Measurements from ENCODE around the gene AFAP1L1.

AFAP1L1 gene

GRCh38 chr5:149317281-149318048, 45.8 kb downstream of the AFAP1L1 start:
- no peak for DNase-seq

DNA sequence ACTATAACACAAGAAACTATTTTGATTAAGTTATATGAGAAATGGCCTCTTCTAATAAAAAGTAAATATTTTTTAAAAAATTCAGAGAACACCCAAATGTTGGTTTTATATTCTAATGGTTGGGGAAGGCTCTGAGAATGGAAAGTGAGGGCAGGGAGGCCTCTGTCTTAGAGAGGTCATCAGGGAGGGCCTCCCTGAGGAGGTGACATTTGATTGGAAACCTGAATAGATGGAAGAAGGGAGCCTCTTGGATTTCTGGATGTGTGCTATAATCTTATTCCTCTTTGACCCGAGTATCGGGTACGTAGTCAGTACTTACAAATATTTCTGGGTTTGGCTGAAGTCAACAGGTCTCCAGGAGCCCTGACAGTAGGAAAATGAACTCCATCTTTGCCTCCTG, 47.5 kb downstream of the AFAP1L1 start:
- no peak for DNase-seq

GRCh38 chr5:149320791-149321330, 49.2 kb downstream of the AFAP1L1 start:
- DNase-seq, result peak; percentile 85

DNA sequence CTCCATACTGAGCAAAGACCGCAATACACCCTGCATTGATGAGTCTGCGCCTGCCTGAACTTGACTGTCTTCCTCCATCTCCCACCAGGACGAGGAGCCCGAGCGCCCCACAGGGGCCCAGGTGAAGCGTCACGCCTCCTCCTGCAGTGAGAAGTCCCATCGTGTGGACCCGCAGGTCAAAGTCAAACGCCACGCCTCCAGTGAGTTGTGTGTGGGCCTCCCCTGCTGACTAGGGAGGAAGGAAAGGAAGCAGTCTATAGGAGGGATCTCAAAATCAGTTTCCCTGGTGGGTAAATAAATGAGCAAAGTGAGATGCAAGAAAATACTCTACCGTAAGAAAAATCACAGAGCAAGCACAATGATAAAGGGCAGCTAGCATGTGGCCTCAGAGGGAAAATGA, 50.9 kb downstream of the AFAP1L1 start:
- no peak for DNase-seq

GRCh38 chr5:149323210-149323609, 51.6 kb downstream of the AFAP1L1 start:
- no peak for DNase-seq

DNA sequence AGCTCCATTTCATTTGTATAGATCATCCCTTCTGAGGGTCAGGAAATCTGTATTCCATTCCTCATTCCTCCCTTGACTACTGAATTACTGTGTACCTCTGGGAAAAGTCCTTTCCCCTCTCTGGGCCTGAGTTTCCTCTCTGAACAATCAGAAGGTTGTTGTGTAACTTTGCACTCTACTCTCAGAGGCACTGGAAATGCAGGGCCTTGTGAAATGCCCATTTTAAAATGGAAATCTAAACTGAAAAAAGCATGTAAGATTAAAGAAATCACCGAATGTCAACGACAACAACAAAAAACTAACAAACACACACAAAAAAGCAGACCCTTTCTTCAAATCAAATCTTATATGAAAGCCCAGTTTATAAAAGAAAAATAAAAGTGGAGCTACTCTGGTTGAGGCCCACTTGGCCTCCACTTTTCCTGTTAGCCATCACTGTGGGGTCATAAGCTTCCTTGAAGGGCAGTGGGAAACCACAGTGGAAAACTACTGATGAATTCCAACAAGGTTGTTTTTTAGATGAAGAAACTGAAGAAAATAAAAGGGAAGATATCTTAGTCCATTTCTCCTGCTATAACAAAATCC, 52.1 kb downstream of the AFAP1L1 start:
- no peak for DNase-seq

DNA sequence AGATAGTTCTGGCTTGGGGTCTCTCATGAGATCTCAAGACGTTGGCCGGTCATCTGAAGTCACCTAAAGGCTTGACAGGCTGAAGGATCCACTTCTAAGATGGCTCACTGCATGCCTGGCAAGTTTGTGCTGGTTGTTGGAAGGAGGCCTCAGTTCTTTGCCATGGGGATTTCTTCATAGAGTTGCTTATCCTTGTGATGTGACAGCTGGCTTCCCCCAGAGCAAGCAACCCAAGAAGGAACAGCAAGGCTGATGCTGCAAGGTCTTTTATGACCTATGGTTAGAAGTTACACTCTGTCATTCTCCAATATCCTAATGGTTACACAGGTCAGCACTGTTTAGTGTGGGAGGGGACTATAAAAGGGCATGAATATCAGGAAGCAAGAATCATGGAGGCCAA, 53.0 kb downstream of the AFAP1L1 start:
- DNase-seq, result no peak

GRCh38 chr5:149325166-149325735, 53.6 kb downstream of the AFAP1L1 start:
- DNase-seq, result no peak

- no peak for DNase-seq
Measured at GRCh38 chr5:149325894-149326293, 54.2 kb downstream of the AFAP1L1 start.

DNA sequence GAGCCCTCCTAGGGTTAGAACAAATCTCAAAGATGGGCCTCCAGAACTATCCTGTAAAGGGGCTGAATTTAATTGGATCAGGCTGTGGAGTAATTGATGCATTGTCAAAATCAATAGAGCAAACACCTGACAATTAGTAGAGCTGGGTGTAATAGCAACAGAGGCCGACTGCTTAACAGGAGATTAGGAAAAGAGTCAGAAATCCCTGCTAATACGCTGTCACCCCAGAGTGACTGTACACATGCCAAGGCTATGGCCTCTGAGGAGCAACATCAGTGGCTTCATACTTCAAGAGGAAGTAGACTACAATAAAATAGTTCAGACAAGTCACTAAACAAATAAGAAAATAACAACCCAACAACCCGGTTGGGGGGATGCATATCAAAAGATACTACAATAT, 55.0 kb downstream of the AFAP1L1 start:
- DNase-seq, result no peak

- no peak for DNase-seq
Measured at GRCh38 chr5:149328177-149328576, 56.5 kb downstream of the AFAP1L1 start.

- no peak for DNase-seq
Measured at GRCh38 chr5:149333711-149334443, 62.2 kb downstream of the AFAP1L1 start.

GRCh38 chr5:149337736-149338135, 66.1 kb downstream of the AFAP1L1 start:
- no peak for DNase-seq

DNA sequence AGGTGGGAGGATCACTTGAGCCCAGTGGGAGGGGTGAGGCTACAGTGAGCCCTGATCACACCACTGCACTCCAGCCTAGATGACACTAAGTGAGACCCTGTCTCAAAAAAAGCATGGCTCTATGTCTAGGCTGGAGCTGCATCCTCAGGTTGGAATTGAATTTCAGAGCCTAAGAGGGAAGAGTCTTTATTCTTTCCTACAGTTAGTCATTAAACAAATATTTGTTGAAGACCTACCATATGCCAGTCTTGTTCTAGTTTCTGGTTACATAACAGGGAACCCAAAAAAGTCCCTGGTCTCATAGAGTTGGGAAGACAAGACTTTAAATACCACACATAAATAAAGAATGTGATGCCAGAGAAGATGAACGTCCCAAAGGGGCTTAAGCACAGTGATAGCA, 66.7 kb downstream of the AFAP1L1 start:
- DNase-seq, result no peak

GRCh38 chr5:149340920-149341319, 69.3 kb downstream of the AFAP1L1 start:
- DNase-seq, result no peak

- no peak for DNase-seq
Measured at GRCh38 chr5:149341876-149342275, 70.2 kb downstream of the AFAP1L1 start.

DNA sequence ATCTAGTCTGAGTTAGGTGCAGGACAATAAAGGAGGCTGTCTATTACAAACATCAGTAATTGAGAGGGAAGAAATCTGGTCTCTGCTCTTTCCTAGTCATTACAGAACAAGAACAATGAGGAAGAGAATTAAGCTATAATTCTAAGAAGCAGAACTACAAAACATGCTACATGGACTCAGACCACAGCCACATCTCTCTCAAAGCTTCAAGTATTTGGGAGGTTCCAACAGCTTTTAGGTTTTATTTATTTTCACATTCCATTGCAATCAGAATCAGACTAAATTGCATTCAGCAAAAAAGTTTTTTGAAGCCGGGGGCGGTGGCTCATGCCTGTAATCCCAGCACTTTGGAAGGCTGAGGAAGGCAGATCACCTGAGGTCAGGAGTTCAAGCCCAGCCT, 72.5 kb downstream of the AFAP1L1 start:
- DNase-seq, result no peak

GRCh38 chr5:149345147-149345891, 73.7 kb downstream of the AFAP1L1 start, which contains the start of gene GRPEL2:
Gene GRPEL2, plus strand, starts transcription at chr5:149345499. Its CDS starts 41 bp downstream, at chr5:149345540.
- DNase-seq, result peak; percentile 97

GRCh38 chr5:149345892-149346222, 74.2 kb downstream of the AFAP1L1 start:
- DNase-seq, result no peak

- no peak for DNase-seq
Measured at GRCh38 chr5:149348518-149348917, 76.9 kb downstream of the AFAP1L1 start.

- no peak for DNase-seq
Measured at GRCh38 chr5:149349382-149349781, 77.7 kb downstream of the AFAP1L1 start.

- DNase-seq, result no peak
Measured at GRCh38 chr5:149352169-149352568, 80.5 kb downstream of the AFAP1L1 start.

- DNase-seq, result no peak
Measured at GRCh38 chr5:149353911-149354310, 82.3 kb downstream of the AFAP1L1 start.
